Stimulated activated CD8-positive, alpha-beta memory T cell treated with anti-CD3 and anti-CD28 coated beads, Interleukin-12 subunit alpha, Interleukin-12 subunit beta, amount 100 ng/mL, for 24 hours (primary cell): ENCODE measurements around the gene THEM5.

Source experiments
- DNase-seq: peaks from one replicate; pipeline ENCODE4 v3.0.0-alpha.2; 2020; ENCODE audit errors: extremely low read depth

Gene THEM5

GRCh38 chr1:151801310-151801820, 52.1 kb downstream of the THEM5 start:
- DNase-seq = no peak

GRCh38 chr1:151800830-151801229, 52.7 kb downstream of the THEM5 start:
- DNase-seq = no peak

- no peak for DNase-seq
Observed at GRCh38 chr1:151799179-151800022, 54.1 kb downstream of the THEM5 start.

- DNase-seq = no peak
Observed at GRCh38 chr1:151798571-151798970, 54.9 kb downstream of the THEM5 start.
